Liver (tissue), 9 donors: ENCODE measurements around the gene PTPA. TPM values are rescaled to one million over a fixed set of nuclear protein-coding genes. Genes with fewer than 3 reads are reported as not detected.

ENCODE experiments used
- DNase-seq: peaks from one replicate; pipeline ENCODE4 v3.0.0-alpha.2; 2017; ENCODE audit warnings: low spot score
- H3K27ac ChIP-seq, 2 donors: one replicate each; pipeline ENCODE4 v1.7.0; 2013; ENCODE audit warnings: inconsistent platforms in 2 of 2, low read length in 2 of 2, control low read depth in 1 of 2, low read depth in 1 of 2, mild to moderate bottlenecking in 1 of 2
- H3K27me3 ChIP-seq, 4 donors: one replicate each; pipeline versions ENCODE4 v1.6.1 to v1.7.0; 2013; ENCODE audit warnings: low read length in 3 of 4, inconsistent platforms in 1 of 4, mild to moderate bottlenecking in 1 of 4, moderate library complexity in 1 of 4; ENCODE audit not compliant: control insufficient read depth in 4 of 4, insufficient read depth in 4 of 4
- H3K36me3 ChIP-seq, 4 donors: one replicate each; pipeline versions ENCODE4 v1.6.1 to v1.7.0; 2013; ENCODE audit warnings: low read length in 3 of 4, mild to moderate bottlenecking in 3 of 4, low read depth in 1 of 4, moderate library complexity in 1 of 4; ENCODE audit not compliant: control insufficient read depth in 4 of 4, insufficient read depth in 3 of 4
- H3K4me1 ChIP-seq, 4 donors: one replicate each; pipeline versions ENCODE4 v1.6.1 to v1.7.0; 2013; ENCODE audit warnings: low read length in 3 of 4, mild to moderate bottlenecking in 3 of 4, moderate library complexity in 1 of 4; ENCODE audit not compliant: control insufficient read depth in 4 of 4, insufficient read depth in 4 of 4
- H3K4me3 ChIP-seq, 3 donors: one replicate each; pipeline versions ENCODE4 v1.6.1 to v1.7.0; 2013; ENCODE audit warnings: low read length in 3 of 3, control low read depth in 1 of 3, low read depth in 1 of 3, mild to moderate bottlenecking in 1 of 3
- H3K9ac ChIP-seq, 2 donors: one replicate each; pipeline ENCODE4 v1.7.0; 2013; ENCODE audit warnings: low read length in 2 of 2, mild to moderate bottlenecking in 2 of 2, moderate library complexity in 2 of 2, control low read depth in 1 of 2, low read depth in 1 of 2
- H3K9me3 ChIP-seq, 4 donors: one replicate each; pipeline versions ENCODE4 v1.6.1 to v1.7.0; 2013; ENCODE audit warnings: low read length in 3 of 4; ENCODE audit not compliant: control insufficient read depth in 4 of 4
- EGR1 ChIP-seq, 2 donors: IDR thresholded peaks; 2 replicates each; pipeline ENCODE4 v1.6.1; 2016 to 2018; ENCODE audit warnings: antibody characterized with exemption in 2 of 2, low read depth in 2 of 2
- FOXA1 ChIP-seq: IDR thresholded peaks from 2 replicates; pipeline ENCODE4 v1.6.1; 2016; ENCODE audit warnings: antibody characterized with exemption
- FOXA2 ChIP-seq: IDR thresholded peaks from 2 replicates; pipeline ENCODE4 v1.6.1; 2016; ENCODE audit warnings: antibody characterized with exemption
- GABPA ChIP-seq, 2 donors: IDR thresholded peaks in 1 of 2; conservative IDR thresholded peaks in 1 of 2; 2 replicates each; pipeline ENCODE4 v1.6.1; 2016; ENCODE audit warnings: antibody characterized with exemption in 2 of 2, mild to moderate bottlenecking in 1 of 2, moderate library complexity in 1 of 2
- HNF4A ChIP-seq, 2 donors: conservative IDR thresholded peaks; 2 replicates each; pipeline ENCODE4 v1.6.1; 2016; ENCODE audit warnings: antibody characterized with exemption in 2 of 2, mild to moderate bottlenecking in 2 of 2
- HNF4G ChIP-seq: IDR thresholded peaks from 2 replicates; pipeline ENCODE4 v1.6.1; 2016; ENCODE audit warnings: antibody characterized with exemption
- JUND ChIP-seq, 2 donors: IDR thresholded peaks; 2 replicates each; pipeline ENCODE4 v1.6.1; 2016; ENCODE audit warnings: antibody characterized with exemption in 2 of 2
- NR2F2 ChIP-seq: IDR thresholded peaks from 2 replicates; pipeline ENCODE4 v1.6.1; 2016; ENCODE audit warnings: antibody characterized with exemption
- RAD21 ChIP-seq, 2 donors: IDR thresholded peaks; 2 replicates each; pipeline ENCODE4 v1.6.1; 2016; ENCODE audit warnings: antibody characterized with exemption in 2 of 2, mild to moderate bottlenecking in 2 of 2
- RXRA ChIP-seq, 2 donors: IDR thresholded peaks; 2 replicates each; pipeline ENCODE4 v1.6.1; 2017 to 2018; ENCODE audit warnings: antibody characterized with exemption in 2 of 2, mild to moderate bottlenecking in 1 of 2
- SP1 ChIP-seq: IDR thresholded peaks from 2 replicates; pipeline ENCODE4 v1.6.1; 2018; ENCODE audit warnings: antibody characterized with exemption, mild to moderate bottlenecking
- TAF1 ChIP-seq: conservative IDR thresholded peaks from 2 replicates; pipeline ENCODE4 v1.6.1; 2016; ENCODE audit warnings: antibody characterized with exemption, mild to moderate bottlenecking
- YY1 ChIP-seq: IDR thresholded peaks from 2 replicates; pipeline ENCODE4 v1.6.1; 2016; ENCODE audit warnings: antibody characterized with exemption, mild to moderate bottlenecking
- WGBS: extraction: QIAGEN DNeasy Blood & Tissue Kit; methylation state at CpG from one replicate; pipeline ENCODE4 v1.1.7; 2013; 5-methylcytosine and 5-hydroxymethylcytosine counted together
- polyA plus RNA-seq, 2 donors: library from polyadenylated mRNA; stranded (reverse) in 1 of 2; unstranded in 1 of 2; fragments of 200-250 nt in 1 of 2; fragments of >200 nt in 1 of 2; fragmentation: Nextera tagmentation in 1 of 2; extraction: Ambion mirVana in 1 of 2; gene quantifications; one replicate each; pipeline versions ENCODE4 v1.2.1 to v1.2.3, GENCODE V29; 2013 to 2015
- total RNA-seq, 2 donors: library from RNA; depleted of rRNA; stranded (reverse); fragments of >200 nt; gene quantifications; one replicate each; pipeline ENCODE4 v1.2.3, GENCODE V29; 2014
- TF ChIP-seq, protein P1 (sequence below): IDR thresholded peaks from 2 replicates; pipeline ENCODE4 v1.6.1; 2016; ENCODE audit warnings: antibody characterized with exemption
- TF ChIP-seq, protein P2 (sequence below): IDR thresholded peaks from 2 replicates; pipeline ENCODE4 v1.6.1; 2016; ENCODE audit warnings: antibody characterized with exemption
- TF ChIP-seq, protein P3 (sequence below): fragments of 150-350 bp; IDR thresholded peaks from 2 replicates; pipeline ENCODE4 v1.5.1; 2017; ENCODE audit warnings: improper control_type of control experiment, low read depth, low read length; ENCODE audit not compliant: missing input control
- TF ChIP-seq, protein P4 (sequence below): IDR thresholded peaks from 2 replicates; pipeline ENCODE4 v1.6.1; 2016; ENCODE audit warnings: antibody characterized with exemption, mild to moderate bottlenecking
- TF ChIP-seq, protein P5 (sequence below): IDR thresholded peaks from 2 replicates; pipeline ENCODE4 v1.6.1; 2016; ENCODE audit warnings: antibody characterized with exemption
- donor health status: healthy.
- donor health status: healthy.
- donor health status: healthy.
- donor health status: healthy.
- donor health status: healthy.

PTPA gene
- total and polyA plus RNA-seq, 4 donors = 27.6 to 66.0 (median 38.4) TPM

DNA sequence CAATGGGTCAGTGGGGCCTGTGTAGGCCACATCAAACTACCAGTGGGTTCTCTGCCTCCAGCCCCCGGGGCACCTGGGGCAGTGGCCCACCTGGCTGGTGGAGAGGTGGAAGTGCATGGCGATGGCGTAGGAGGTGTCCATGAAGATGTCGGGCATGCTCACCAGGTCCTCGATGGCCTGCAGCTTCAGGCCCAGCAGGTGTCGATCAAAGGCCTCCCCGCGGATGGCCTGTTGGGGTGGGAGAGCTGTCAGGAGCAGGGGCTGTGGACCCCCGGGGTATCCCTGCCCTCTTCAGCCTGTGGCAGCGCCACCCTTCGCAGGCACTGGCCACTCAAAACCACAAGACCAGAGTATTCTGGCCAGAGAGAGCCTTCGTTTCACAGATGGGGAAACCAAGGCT, 15.3 kb upstream of the PTPA start:
- Histone ChIP-seq H3K27me3 (no peaks in the 10 kb centered on the region), H3K9me3 (no peaks in the 10 kb centered on the region), H3K4me1 (peaks cover 0 to 18% (median 11%) of the 10 kb centered on the region in 4 donors), H3K36me3 (peaks cover 8 to 38% (median 24%) of the 10 kb centered on the region in 4 donors), H3K9ac (no peak overlapping the region), H3K27ac (no peak overlapping the region), H3K4me3 (no peak overlapping the region)
- DNase-seq = no peak
- TF ChIP-seq FOXA2 = no peak
- no peak for TF ChIP-seq GABPA (IDR thresholded peaks at IDR 0.05 in 1 of 2, conservative IDR thresholded peaks at IDR 0.05 in 1 of 2)
- TF ChIP-seq TAF1 = no peak
- TF ChIP-seq NR2F2 = no peak
- no peak for TF ChIP-seq HNF4A (conservative IDR thresholded peaks at IDR 0.05)
- TF ChIP-seq FOXA1 = no peak
- TF ChIP-seq RXRA (IDR thresholded peaks at IDR 0.05) = no peak
- TF ChIP-seq, protein P1, sequence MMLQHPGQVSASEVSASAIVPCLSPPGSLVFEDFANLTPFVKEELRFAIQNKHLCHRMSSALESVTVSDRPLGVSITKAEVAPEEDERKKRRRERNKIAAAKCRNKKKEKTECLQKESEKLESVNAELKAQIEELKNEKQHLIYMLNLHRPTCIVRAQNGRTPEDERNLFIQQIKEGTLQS = no peak
- no peak for TF ChIP-seq EGR1 (IDR thresholded peaks at IDR 0.05; ENCODE audit: low read depth in 2 of 2)
- TF ChIP-seq YY1 = no peak
- TF ChIP-seq, protein P2, sequence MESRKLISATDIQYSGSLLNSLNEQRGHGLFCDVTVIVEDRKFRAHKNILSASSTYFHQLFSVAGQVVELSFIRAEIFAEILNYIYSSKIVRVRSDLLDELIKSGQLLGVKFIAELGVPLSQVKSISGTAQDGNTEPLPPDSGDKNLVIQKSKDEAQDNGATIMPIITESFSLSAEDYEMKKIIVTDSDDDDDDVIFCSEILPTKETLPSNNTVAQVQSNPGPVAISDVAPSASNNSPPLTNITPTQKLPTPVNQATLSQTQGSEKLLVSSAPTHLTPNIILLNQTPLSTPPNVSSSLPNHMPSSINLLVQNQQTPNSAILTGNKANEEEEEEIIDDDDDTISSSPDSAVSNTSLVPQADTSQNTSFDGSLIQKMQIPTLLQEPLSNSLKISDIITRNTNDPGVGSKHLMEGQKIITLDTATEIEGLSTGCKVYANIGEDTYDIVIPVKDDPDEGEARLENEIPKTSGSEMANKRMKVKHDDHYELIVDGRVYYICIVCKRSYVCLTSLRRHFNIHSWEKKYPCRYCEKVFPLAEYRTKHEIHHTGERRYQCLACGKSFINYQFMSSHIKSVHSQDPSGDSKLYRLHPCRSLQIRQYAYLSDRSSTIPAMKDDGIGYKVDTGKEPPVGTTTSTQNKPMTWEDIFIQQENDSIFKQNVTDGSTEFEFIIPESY = no peak
- no peak for TF ChIP-seq RAD21 (IDR thresholded peaks at IDR 0.05)
- no peak for TF ChIP-seq HNF4G
- no peak for TF ChIP-seq JUND (IDR thresholded peaks at IDR 0.05)
- TF ChIP-seq SP1 = no peak
- TF ChIP-seq, protein P3, sequence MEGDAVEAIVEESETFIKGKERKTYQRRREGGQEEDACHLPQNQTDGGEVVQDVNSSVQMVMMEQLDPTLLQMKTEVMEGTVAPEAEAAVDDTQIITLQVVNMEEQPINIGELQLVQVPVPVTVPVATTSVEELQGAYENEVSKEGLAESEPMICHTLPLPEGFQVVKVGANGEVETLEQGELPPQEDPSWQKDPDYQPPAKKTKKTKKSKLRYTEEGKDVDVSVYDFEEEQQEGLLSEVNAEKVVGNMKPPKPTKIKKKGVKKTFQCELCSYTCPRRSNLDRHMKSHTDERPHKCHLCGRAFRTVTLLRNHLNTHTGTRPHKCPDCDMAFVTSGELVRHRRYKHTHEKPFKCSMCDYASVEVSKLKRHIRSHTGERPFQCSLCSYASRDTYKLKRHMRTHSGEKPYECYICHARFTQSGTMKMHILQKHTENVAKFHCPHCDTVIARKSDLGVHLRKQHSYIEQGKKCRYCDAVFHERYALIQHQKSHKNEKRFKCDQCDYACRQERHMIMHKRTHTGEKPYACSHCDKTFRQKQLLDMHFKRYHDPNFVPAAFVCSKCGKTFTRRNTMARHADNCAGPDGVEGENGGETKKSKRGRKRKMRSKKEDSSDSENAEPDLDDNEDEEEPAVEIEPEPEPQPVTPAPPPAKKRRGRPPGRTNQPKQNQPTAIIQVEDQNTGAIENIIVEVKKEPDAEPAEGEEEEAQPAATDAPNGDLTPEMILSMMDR = no peak
- TF ChIP-seq, protein P4, sequence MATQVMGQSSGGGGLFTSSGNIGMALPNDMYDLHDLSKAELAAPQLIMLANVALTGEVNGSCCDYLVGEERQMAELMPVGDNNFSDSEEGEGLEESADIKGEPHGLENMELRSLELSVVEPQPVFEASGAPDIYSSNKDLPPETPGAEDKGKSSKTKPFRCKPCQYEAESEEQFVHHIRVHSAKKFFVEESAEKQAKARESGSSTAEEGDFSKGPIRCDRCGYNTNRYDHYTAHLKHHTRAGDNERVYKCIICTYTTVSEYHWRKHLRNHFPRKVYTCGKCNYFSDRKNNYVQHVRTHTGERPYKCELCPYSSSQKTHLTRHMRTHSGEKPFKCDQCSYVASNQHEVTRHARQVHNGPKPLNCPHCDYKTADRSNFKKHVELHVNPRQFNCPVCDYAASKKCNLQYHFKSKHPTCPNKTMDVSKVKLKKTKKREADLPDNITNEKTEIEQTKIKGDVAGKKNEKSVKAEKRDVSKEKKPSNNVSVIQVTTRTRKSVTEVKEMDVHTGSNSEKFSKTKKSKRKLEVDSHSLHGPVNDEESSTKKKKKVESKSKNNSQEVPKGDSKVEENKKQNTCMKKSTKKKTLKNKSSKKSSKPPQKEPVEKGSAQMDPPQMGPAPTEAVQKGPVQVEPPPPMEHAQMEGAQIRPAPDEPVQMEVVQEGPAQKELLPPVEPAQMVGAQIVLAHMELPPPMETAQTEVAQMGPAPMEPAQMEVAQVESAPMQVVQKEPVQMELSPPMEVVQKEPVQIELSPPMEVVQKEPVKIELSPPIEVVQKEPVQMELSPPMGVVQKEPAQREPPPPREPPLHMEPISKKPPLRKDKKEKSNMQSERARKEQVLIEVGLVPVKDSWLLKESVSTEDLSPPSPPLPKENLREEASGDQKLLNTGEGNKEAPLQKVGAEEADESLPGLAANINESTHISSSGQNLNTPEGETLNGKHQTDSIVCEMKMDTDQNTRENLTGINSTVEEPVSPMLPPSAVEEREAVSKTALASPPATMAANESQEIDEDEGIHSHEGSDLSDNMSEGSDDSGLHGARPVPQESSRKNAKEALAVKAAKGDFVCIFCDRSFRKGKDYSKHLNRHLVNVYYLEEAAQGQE = no peak
- TF ChIP-seq, protein P5, sequence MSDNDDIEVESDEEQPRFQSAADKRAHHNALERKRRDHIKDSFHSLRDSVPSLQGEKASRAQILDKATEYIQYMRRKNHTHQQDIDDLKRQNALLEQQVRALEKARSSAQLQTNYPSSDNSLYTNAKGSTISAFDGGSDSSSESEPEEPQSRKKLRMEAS = no peak
- 95% methylated on average over 12 of the region's 12 CpGs for whole genome bisulfite sequencing
